ENCODE data around the gene LPIN1.

Gene LPIN1

DNA sequence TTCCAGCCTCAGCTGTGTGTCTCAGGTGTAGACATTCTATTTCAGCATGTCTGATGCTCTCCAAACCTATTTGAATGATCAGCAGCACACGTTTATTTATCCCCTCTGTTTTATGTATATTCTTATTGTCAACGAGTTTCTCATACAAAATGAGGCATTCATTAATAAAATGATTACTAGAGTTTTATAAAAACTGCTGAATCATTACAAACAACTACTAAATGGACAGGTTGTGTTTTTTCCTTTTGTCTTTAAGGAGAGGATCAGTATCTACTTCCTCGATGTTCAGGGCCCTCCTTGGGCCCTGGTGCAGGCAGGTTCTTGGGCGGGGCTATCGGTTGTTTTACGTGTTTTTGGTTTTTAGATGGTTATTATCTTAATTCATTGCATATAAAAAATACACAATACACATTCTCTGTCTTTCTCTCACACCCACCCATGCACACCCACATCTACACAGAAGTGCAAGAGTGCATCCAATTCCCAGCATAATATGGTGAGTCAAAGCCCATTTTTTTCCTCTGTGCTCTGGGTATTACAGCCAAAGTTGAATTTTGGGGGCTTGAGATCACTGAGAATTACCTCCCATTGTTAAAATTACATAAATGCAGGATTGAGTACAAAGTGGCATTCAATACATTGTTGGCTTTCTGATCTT, 24.2 kb downstream of the LPIN1 start:
- no peak for DNase-seq
- Histone ChIP-seq H3K27me3 (no peaks in the 10 kb centered on the region), H3K4me1 (no peaks in the 10 kb centered on the region), H3K9me3 (no peaks in the 10 kb centered on the region), H3K36me3 (peaks cover 52 to 89% (median 88%) of the 10 kb centered on the region in 3 donors), H3K27ac (no peak overlapping the region), H3K4me3 (no peak overlapping the region)
- intact Hi-C loops (cut with DNase I; ENCODE audit: low total_unique reads), result no loop called here
- TF ChIP-seq, protein P1, sequence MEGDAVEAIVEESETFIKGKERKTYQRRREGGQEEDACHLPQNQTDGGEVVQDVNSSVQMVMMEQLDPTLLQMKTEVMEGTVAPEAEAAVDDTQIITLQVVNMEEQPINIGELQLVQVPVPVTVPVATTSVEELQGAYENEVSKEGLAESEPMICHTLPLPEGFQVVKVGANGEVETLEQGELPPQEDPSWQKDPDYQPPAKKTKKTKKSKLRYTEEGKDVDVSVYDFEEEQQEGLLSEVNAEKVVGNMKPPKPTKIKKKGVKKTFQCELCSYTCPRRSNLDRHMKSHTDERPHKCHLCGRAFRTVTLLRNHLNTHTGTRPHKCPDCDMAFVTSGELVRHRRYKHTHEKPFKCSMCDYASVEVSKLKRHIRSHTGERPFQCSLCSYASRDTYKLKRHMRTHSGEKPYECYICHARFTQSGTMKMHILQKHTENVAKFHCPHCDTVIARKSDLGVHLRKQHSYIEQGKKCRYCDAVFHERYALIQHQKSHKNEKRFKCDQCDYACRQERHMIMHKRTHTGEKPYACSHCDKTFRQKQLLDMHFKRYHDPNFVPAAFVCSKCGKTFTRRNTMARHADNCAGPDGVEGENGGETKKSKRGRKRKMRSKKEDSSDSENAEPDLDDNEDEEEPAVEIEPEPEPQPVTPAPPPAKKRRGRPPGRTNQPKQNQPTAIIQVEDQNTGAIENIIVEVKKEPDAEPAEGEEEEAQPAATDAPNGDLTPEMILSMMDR (IDR thresholded peaks at IDR 0.05), result no peak

DNA sequence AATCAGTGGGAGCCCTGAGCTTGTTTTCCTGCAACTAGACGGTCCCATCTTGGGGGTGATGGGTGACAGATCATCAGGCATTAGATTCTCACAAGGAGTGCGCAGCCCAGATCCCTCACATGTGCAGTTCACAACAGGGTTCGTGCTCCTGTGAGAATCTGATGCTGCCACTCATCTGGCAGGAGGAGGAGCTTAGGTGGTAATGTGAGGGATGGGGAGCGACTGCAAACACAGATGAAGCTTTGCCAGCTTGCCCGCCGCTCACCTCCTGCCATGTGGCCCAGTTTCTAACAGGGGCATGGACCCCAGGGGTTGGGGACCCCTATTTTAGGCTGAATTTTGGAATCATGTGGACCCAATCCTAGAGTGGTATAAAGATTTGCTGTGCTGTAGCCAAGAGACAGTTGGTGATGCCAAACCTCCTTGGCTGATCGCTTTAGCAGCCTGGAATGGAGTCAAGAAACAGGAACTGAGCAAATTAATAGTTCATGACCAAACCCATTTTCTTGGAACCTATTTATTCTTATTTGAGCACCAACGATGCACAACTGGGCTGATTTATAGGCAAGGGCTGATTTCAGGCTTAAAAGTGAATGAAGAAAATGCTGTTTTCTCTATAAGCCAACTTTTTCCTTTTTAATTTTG, 25.7 kb downstream of the LPIN1 start:
- no peak for DNase-seq
- Histone ChIP-seq H3K4me1 (no peaks in the 10 kb centered on the region), H3K36me3 (peaks cover 38 to 77% (median 74%) of the 10 kb centered on the region in 3 donors), H3K27ac (no peak overlapping the region), H3K4me3 (no peak overlapping the region), H3K9me3 (no peaks in the 10 kb centered on the region), H3K27me3 (no peaks in the 10 kb centered on the region)
- TF ChIP-seq, protein P1 (IDR thresholded peaks at IDR 0.05), result no peak
- intact Hi-C loops (cut with DNase I; ENCODE audit: low total_unique reads), result no loop called here

DNA sequence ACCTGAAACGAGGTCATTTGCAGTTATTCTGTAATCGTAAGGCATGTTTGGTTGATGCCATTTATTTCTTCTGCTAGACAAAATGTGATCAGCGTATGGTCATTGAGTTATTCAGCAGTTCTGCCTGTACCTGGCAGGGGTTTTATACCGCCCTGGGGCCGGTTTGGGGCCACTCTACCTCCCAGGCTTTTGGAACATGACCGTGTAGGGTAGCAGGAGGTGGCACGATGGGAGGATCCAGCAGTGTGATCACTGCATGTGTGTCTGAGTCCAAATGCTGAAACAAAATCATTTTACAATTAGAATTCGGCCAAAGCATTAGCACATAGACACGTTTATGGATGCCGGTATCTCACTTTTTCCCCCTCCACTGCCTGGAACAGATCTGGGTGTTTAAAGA, 26.7 kb downstream of the LPIN1 start:
- Histone ChIP-seq H3K27me3 (no peaks in the 10 kb centered on the region), H3K9me3 (no peaks in the 10 kb centered on the region), H3K36me3 (peaks cover 30 to 76% (median 65%) of the 10 kb centered on the region in 3 donors), H3K27ac (no peak overlapping the region), H3K4me3 (no peak overlapping the region), H3K4me1 (no peaks in the 10 kb centered on the region)
- no peak for DNase-seq
- intact Hi-C loops (cut with DNase I; ENCODE audit: low total_unique reads), result no loop called here
- TF ChIP-seq, protein P1 (IDR thresholded peaks at IDR 0.05), result no peak

GRCh38 chr2:11773747-11774525, 27.5 kb downstream of the LPIN1 start:
- Histone ChIP-seq H3K27me3 (no peaks in the 10 kb centered on the region), H3K9me3 (no peaks in the 10 kb centered on the region), H3K4me1 (peaks cover 0 to 4% (median under 1%) of the 10 kb centered on the region in 4 donors), H3K36me3 (peaks cover 28 to 68% (median 57%) of the 10 kb centered on the region in 3 donors), H3K27ac (no peak overlapping the region), H3K4me3 (no peak overlapping the region)
- TF ChIP-seq, protein P1 (IDR thresholded peaks at IDR 0.05), result no peak
- no peak for DNase-seq
- intact Hi-C loops (cut with DNase I; ENCODE audit: low total_unique reads), result no loop called here

GRCh38 chr2:11774600-11774999, 28.2 kb downstream of the LPIN1 start:
- H3K4me3 ChIP-seq, result no peak overlapping the region
- H3K27ac ChIP-seq, result no peak overlapping the region
- TF ChIP-seq, protein P1 (IDR thresholded peaks at IDR 0.05), result no peak
- H3K4me1 ChIP-seq, result peaks cover 0 to 6% (median 3%) of the 10 kb centered on the region in 4 donors
- H3K27me3 ChIP-seq, result no peaks in the 10 kb centered on the region
- no peak for DNase-seq
- intact Hi-C loops (cut with DNase I; ENCODE audit: low total_unique reads), result no loop called here
- peaks cover 28 to 68% (median 57%) of the 10 kb centered on the region in 3 donors for H3K36me3 ChIP-seq
- no peaks in the 10 kb centered on the region for H3K9me3 ChIP-seq

All from tibial artery (tissue), 4 donors.